GM18498 (cell line): ENCODE measurements around the gene TSPAN1.

Experiments used
- ATAC-seq: cut with Tn5 transposase; IDR thresholded peaks from one replicate; pipeline ENCODE4 v1.9.1; 2021; ENCODE audit warnings: mild to moderate bottlenecking, moderate library complexity; ENCODE audit not compliant: unreplicated experiment

Gene TSPAN1, protein sequence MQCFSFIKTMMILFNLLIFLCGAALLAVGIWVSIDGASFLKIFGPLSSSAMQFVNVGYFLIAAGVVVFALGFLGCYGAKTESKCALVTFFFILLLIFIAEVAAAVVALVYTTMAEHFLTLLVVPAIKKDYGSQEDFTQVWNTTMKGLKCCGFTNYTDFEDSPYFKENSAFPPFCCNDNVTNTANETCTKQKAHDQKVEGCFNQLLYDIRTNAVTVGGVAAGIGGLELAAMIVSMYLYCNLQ

DNA sequence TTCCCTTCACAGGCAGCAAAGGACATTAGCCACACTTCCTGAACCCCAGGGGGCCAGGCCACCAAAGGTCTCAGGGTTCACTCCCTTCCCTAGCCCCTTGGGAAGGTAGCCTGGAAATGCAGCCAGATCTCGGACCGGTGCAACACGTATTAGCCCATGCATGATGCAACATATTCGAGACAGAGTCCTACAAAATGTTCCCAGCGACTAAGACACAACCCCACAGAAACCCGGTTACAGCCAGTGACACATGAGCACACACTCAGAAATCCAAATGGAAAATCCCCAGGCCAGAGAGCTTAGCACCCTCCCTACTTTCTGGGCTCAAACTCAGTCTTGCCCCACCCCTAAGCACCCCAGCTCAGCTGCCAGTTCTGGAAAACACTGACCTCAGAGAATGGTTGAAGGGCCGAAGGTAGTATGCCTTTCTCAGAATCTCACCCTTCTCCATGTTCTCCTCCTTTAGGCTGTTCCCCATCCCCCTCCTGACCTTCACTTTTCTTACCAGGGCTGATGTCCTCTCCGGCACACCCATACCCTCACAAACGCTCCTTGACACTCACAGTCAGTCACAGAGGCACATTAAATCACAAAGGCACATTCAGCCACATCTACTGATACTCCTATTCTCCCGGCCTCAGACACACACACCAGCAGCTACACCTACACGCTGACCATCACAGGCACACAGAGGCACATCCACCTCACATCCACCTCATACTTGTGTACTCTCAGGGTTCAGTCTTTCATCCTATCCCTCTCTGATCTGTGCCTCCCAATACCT is at the start of gene TSPAN1:
Gene TSPAN1 (plus strand): TSS at position 640 of the 784 bp plus-strand sequence. CDS start 6,021 bp downstream, outside the sequence.
- ATAC-seq, result no peak

DNA sequence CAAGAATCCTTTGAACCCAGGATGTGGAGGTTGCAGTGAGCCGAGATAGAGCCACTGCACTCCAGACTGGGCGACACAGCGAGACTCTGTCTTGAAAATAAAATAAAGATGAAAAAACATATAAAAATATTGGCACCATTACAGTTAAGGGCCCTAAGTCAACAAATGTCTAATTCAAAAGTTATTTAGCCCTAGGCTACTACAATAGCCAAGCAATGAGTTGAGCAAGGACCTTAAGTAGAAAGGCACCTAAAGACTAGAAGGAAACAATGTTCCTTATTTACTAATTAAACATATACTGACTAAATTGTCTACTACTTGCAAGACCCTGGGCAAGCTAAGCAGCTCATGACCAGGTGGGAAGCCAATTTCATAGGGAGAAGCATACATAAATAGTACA is 46.5 kb upstream of the TSPAN1 start:
- no peak for ATAC-seq

DNA sequence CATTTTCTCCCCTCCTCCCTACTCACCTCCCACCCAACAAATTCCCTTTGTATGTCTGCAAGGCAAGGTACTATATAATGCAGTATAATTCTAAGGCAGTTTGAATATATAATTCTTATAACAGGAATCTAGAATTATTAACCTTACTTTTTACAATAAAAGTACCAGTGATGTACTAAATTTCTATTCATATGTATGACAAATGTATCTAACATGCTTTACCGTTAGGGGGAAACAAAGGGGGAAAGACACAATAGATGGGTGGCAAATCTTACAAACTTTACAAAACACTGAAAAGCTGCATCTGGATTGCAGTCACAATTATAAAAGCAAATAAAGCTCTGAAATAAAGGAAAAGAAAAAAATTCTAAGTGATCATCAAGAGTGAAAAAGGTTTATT is 44.8 kb upstream of the TSPAN1 start:
- ATAC-seq, result no peak

DNA sequence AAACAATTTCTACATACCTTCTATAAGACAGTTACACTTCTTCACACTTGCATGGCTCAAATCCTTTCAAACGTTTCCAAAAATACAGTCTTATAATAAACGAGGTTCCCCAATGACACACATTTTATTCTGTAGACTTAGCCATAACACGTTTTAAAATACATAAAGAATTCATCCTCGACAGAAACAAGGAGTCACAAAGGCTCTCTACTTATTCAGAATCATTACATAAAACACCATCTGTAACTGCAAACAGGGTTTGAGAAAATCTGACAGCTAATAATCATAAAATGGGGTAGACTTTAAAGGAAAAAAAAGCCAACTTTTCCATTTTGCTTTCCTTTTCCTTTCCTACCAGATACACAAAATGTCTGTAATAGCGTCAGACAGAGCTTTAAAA is 44.3 kb upstream of the TSPAN1 start:
- ATAC-seq, result no peak

DNA sequence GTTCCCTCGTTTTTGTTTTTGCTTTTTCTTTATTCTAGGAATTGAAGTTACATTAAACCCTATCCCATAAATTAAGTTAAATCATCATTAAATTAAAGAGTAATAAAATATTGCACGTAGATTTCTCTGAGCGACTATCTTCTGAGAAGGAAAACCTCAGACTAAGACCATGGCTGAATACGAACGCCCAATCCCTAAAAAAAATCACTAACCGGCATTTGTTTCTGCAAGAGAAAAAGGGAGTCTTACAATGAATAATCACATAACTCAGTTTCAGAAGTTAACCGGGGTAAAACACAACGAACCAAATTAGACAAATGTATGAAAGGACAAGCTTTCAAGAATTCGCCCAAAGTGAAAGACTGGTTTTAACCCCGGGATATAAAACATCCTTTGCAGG is 43.8 kb upstream of the TSPAN1 start:
- ATAC-seq, result no peak

DNA sequence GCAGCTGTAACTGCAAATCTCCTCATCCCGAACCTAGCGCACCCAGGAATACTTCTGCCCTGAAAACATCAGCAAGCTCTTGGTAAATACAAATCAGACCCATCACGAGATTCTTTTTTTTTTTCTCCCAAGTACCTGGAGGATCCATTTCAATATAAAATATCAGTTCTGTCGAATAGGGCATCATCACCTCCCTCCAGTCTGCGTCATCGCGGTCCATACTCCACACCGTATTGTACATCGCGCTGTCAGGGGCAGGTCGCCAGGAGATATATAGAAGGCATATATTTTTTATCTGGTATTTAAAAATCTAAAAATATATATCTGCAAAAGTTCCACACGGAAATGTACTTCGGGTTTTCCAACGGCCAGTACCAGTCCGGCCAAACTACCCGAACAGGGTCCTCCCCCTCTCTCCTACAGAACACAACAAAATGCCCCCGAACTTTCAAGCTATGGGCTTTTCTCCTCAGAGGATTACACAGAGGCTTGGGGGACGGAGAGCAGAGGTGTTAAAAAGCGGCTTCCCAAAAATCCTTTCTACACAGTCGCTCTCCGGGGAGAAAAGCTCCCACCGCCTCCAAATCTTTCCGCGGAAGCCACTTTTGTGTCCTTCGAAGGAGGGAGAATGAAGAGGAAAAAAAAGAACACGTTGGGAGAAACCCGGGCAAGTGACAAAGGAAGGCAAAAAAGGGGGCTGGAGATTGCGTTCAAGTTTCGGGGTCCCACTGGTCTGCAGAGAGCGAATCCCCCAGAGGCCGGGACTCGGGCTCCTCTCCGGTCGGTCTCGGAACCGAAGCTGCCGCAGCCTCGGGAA is 43.0 kb upstream of the TSPAN1 start:
- ATAC-seq, result no peak

DNA sequence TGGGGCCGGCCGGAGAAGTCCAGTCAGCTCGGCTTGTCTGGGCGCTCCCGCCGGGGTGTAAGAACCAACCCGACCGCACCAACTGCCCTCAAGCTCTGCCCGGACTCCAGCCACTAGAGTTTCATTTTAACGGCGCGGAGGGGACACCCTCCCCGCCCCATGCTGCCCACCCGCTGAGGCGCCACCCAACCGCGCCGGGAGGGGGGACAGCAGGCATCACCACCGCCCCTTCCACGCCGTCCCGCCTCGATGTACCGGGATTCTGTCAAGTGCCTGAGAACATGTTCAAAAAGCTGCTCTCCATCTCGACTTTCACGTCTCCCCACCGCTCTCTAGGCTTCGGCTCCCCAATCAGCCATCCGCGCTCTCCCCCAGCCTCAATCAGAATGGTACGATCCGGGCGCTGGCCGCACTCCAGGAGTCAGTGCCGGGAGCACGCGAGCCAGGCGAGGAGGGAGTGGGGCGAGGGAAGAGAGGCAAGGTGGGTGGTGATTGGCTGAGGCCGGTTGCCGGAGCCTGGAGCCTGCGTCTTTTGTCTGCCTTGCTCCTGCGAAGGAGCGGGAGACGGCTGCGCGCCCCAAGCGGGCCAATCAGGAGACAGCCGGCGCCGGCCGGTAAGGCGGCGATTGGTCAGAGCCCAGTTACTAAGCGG is 42.2 kb upstream of the TSPAN1 start, which contains the start of gene PIK3R3:
Gene PIK3R3 (minus strand): TSS at position 101 of the 652 bp plus-strand sequence. CDS start 677 bp downstream, outside the sequence.
- peak; percentile 88 for ATAC-seq

DNA sequence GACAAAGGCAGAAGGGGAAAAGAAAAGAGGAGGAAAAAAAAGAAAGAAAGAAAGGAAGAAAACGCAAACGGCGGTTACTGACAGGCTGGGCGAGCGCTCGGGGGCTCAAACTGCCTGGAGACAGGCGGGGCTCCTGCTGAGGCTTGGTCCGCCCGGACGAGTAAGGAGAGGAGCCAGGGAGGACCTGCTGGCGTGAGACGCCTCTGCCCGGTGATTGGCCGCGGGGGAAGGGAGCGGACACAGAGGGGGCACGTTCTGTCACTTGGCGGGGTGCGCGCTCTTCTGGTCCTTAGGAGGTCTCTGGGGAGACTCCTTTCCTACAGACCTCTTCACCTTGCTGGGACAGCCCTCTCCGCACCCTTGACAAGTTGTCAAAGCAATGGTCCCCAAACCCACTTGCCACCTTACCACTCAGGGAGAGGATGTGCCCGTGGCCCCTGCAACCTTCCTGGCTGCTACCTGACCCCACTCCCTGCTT is 41.7 kb upstream of the TSPAN1 start:
- ATAC-seq, result peak; percentile 59

DNA sequence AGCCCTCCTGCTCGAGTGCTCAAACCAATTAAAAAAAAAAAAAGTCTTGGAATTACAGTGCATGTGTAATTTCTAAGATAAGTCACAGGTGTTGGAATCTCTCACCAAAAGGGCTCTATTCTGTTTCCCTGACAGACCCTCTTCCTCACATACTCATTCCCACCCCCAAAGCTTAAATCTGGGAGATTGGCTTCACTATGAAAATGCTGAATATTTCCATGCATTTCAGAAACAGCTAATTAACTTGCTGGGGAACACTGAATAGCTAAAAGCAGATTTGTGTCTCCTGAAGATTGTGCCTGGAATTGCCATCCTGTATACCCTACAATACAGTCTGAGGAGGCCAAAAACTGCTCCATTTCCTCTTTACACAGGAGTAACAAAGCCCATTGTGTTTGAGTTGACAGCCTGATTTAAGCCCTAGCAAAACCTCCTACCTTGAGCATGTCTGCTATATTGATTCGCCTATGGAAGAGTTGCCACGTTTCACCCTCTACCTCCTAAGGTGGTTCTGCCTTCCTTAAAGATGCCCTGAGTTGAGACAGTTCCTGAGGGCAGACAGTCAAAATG is 41.0 kb upstream of the TSPAN1 start:
- ATAC-seq, result no peak

DNA sequence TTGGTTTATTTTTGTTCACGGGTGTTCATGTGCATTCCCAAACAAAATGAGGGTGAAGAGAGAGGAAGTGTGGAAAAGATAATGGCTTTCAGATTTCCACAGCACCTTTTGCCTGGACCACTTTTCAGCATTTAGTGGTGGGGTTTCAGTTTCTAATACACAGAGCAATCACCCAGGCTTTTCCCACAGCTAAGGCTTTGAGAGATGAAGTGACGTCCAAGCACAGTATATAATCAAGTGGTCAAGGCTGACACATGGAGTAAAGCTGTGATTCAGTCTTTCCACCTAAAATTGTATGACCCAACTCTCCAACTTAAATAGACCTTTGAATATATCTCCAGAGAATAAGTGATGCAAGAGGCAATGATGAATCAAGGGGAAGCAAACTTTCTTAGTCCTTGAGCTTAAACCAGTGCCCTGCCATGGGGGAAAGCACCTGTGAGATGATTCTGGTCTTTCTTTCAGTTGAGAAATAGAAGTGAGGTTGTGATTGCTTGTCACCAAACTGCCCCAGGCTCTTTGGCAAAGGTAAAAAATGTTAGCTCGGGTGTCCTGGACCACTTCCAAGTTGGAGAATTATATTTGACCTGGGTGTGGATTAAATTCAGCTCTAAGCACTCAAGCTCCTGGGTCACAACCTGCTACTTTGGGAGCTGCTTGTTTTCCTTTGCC is 40.1 kb upstream of the TSPAN1 start:
- no peak for ATAC-seq

DNA sequence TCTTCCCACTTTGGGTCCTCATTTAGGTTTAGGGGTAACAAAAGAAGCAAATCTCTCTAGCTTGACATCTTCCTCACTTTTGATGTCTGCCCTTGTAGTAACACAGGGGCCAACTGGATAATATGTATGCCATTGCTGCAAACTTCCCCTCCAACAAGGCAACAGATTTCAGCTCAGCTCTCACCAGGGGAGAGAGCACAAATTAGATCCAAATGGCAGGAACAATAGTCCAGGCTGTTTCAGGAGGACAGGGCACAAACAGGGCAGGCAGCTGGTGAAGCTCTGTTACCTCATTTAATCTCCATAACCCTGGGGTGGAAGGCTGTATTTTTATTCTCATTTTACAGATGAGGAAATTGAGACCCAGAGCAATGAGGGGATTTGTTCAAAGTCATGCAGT is 38.2 kb upstream of the TSPAN1 start:
- no peak for ATAC-seq

DNA sequence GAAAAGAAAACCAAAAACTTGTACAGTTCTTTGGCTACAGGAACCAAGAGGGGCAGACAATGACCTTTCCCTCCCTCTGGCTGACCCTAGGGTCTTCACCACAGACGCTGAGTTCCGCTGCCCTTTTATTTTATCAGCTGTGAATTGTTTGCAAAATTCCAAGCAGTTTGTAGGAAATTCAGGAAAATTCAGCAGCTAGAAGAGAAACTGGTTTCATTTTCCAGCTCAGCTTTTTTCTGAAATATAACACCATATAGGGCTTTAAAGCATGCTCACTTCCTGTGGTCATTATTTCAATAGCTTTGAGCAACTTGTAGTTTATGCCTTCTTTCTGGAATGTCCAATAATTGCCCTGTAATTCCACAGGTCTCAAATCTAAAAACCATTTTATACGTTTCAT is 37.0 kb upstream of the TSPAN1 start:
- ATAC-seq, result no peak

DNA sequence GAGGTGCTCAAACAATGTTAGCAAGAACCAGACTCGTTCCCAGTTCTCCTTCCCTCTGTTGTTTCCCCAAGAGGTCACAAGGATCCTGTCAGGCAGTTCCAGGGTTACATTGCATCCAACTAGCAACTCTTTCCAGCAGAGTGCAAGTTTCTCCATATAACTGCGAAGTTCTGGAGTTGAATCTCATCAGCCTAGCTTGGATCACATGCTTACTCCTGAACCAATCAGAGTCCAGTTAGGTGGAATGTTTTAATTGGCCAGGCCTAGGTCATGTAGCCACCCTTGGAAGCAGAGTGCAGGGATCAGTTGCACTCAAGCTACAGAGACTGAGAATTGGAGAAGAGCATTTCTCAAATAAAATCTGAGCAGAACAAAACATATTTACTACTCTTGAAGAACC is 26.6 kb upstream of the TSPAN1 start:
- no peak for ATAC-seq

DNA sequence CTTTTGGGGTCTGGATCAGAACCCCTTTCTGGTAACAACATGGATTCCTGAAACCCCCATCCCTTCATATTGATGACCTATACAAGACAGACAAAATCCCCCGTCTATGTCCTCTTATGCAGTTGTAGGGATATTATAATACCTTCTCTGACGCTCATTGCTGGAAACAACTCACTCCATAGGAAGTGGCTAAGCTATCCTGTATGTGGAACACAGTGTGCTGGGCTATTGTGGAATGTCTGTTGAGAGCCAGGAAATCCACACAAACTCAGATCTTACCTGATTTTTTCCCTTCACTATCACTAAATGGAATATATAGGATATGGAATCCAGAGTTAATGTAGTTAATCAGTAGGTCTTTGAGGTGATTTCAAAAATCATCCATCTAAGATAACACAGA is 24.8 kb upstream of the TSPAN1 start:
- no peak for ATAC-seq

DNA sequence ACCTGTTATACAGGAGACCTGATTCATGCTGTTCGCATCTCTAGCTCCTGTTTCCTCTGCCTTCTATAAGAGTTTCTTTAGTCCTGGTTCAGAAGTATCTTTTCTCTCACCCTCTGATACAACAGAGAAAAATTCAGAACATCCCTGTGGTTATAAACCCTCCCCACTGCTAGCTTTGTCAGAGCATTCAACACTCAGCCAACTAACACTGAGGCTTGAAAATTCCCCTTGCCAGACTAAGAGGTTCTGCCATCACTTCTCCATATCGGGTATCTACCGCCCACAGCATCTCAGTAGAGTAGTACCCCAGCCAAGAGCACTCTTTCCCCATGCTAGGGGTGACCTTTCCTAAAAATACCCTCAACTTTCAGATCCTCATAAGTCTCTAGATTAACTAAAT is 22.9 kb upstream of the TSPAN1 start:
- no peak for ATAC-seq

DNA sequence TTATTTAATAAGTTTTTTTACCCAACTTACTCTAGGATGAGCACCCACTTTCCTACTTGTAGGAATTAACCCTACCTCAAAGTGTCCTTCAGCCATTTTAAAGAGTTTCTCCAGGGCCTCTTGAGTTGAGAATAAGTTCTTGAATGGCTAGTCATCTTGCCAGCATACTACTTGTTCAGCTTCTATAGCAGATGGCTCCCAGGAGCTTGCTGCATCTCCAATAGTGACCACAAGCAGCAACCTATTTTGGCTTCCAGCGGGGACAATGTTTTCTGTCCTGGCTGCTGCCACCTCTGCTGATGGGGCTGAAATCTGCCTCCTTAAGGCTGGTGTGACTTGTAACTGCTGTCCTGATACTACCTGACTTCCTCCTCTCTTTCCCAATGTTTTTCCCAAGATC is 21.7 kb upstream of the TSPAN1 start:
- ATAC-seq, result no peak

DNA sequence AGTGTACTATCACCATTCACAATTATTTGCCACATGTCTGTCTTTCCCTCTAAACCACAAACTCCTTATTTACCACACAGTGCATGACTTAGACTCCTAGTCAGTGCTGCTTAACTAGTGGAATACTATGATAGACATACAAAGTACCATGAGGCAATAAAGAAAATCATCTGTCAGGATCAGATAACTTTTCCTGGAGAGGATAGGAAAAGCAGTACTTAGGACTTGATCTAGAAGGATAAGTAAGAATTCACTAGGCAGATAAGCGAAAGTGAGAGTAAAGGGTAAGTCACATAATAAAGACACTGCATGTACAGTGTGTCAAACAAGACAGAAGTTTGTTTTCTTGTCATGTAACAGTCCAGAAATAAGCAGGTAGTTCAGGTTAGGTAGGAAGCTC is 21.2 kb upstream of the TSPAN1 start:
- no peak for ATAC-seq

DNA sequence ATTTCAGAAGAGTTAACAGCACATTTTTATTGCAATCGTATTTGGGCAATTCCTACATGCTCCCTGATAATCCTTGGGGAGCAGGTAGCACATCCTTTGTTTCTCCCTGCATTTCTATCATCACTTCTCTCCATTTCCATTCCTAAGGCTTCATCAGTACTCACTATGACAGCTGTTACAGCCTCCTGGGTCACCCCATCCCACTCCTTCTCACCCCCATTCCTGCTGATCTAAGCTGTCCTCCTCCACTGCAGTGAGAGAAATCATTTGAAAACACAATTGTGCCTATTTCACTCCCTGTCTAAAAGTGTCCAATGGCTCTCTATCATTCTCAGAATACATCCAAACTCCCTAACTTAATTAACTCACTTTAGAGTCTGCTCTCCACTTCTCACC is 17.0 kb upstream of the TSPAN1 start:
- ATAC-seq, result no peak

DNA sequence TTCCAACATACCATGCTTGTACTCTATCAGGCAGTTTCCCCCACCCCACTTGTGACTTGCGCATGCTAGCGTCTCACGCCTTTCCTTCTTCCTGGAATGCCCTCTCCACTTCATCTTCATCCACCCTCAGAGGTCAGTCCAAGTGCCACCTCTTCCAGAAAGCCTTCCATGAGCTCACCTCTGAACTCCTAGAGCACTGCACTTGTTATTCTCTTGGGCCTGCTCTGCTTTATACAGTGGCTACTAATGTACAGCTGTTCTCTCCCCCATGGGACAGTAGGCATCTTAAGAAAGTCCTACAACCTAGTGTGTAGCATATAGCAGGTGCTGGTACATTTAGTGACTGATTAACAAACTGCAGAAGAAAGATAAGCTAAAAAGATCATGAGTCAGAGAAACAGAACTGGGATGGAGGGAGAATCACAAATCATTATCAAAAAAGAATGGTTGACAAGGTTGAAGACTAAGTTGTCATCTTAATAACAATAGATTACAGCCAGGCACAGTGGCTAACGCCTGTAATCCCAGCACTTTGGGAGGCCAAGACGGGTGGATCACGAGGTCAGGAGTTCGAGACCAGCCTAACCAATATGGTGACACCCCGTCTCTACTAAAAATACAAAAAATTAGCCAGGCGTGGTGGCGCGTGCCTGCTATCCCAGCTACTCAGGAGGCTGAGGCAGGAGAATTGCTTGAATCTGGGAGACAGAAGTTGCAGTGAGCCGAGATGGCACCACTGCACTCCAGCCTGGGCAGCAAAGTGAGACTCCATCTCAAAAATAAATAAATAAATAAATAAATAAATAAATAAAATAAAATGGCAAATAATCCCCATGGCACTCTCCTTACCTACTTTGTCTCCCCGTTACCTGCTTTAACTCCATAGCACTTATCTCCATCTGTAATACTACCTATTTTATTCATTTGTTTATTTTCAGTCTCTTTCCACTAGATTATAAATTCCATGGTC is 16.3 kb upstream of the TSPAN1 start:
- no peak for ATAC-seq
